Stomach smooth muscle (tissue), 2 donors: ENCODE results near the gene IL22.

ENCODE experiments used
- H3K27ac ChIP-seq: one replicate; pipeline ENCODE4 v1.7.0; 2013; ENCODE audit warnings: mild to moderate bottlenecking, low read length, inconsistent platforms
- H3K27me3 ChIP-seq, 2 donors: one replicate each; pipeline ENCODE4 v1.7.0; 2013; ENCODE audit warnings: low read length in 2 of 2; ENCODE audit not compliant: insufficient read depth in 2 of 2, control insufficient read depth in 1 of 2
- H3K36me3 ChIP-seq, 2 donors: one replicate each; pipeline ENCODE4 v1.7.0; 2013; ENCODE audit warnings: low read length in 2 of 2; ENCODE audit not compliant: control insufficient read depth in 2 of 2, insufficient read depth in 2 of 2
- H3K4me1 ChIP-seq: one replicate; pipeline ENCODE4 v1.7.0; 2013; ENCODE audit warnings: low read length; ENCODE audit not compliant: control insufficient read depth, insufficient read depth
- H3K4me3 ChIP-seq, 2 donors: one replicate each; pipeline ENCODE4 v1.7.0; 2013; ENCODE audit warnings: low read length in 2 of 2
- H3K9ac ChIP-seq, 2 donors: one replicate each; pipeline ENCODE4 v1.7.0; 2013; ENCODE audit warnings: low read length in 2 of 2, mild to moderate bottlenecking in 1 of 2
- H3K9me3 ChIP-seq, 2 donors: one replicate each; pipeline ENCODE4 v1.7.0; 2013; ENCODE audit warnings: low read length in 2 of 2; ENCODE audit not compliant: control insufficient read depth in 2 of 2
- donor health status: healthy.
- donor health status: Pancreatic carcinoma.

Gene IL22

DNA sequence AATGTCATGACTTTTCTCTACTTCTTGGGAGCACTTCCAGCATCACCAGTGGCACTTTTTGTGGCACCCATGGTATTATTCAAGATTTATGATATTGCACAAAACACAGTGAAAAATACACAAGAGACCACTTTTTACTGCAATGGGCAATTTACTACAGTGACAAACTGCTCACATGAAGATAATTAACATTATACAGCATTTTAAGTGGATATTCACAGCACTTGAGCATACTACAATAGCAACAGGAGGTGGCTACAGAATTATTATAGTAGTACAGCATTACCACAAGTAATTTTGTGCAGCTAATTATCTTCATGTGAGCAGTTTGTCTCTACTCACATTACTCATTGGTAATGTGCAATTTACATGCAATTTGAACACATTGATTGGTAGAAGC lies 46.1 kb downstream of the IL22 start:
- no peaks in the 10 kb centered on the region for H3K27me3 ChIP-seq
- no peak overlapping the region for H3K9ac ChIP-seq
- H3K4me3 ChIP-seq: no peak overlapping the region
- H3K9me3 ChIP-seq: no peaks in the 10 kb centered on the region
- no peak overlapping the region for H3K27ac ChIP-seq
- H3K4me1 ChIP-seq: no peaks in the 10 kb centered on the region
- H3K36me3 ChIP-seq: no peaks in the 10 kb centered on the region

DNA sequence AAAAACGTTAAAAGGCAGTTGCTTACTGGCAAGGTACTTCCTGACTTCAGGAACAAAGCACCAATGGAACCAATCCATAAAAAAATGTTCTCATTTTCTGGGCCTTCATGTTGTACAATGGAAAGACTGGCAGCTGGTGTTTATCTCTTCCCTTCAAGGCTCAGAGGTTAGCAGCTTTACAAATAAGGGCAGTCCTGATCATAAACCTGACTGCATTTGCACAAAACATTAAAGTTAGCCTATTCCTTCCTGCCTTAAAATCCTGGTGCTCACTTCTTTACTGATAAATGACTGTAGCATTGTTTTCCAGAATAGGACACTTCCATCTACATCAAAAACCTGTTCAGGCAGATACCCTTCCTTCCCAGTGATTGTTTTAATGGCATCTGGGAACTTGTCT lies 47.0 kb downstream of the IL22 start:
- Histone ChIP-seq H3K36me3 (no peaks in the 10 kb centered on the region), H3K9me3 (no peaks in the 10 kb centered on the region), H3K4me1 (no peaks in the 10 kb centered on the region), H3K27ac (no peak overlapping the region), H3K4me3 (no peak overlapping the region), H3K9ac (no peak overlapping the region), H3K27me3 (no peaks in the 10 kb centered on the region)

DNA sequence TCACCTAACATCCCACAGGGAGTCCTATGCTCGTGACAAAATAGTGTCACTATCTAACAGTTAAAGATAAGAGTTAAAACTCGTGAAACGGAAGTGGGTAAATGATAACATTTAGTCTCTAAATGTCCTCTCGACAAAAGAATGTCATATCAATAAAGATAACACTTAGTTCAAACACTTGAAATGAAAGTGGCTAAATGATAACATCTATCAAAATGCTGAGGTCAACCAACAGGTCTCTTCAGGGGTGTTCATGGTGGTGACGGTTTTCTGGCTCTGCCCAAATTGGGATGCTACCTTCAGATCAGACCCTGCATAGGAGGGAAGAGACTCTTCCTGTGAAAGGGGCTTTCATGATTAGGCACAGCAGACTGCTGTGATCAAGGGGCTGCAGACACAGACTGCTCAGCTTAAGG lies 49.9 kb downstream of the IL22 start:
- Histone ChIP-seq H3K27ac (no peak overlapping the region), H3K27me3 (no peaks in the 10 kb centered on the region), H3K4me3 (no peak overlapping the region), H3K9me3 (no peaks in the 10 kb centered on the region), H3K4me1 (no peaks in the 10 kb centered on the region), H3K36me3 (no peaks in the 10 kb centered on the region), H3K9ac (no peak overlapping the region)

DNA sequence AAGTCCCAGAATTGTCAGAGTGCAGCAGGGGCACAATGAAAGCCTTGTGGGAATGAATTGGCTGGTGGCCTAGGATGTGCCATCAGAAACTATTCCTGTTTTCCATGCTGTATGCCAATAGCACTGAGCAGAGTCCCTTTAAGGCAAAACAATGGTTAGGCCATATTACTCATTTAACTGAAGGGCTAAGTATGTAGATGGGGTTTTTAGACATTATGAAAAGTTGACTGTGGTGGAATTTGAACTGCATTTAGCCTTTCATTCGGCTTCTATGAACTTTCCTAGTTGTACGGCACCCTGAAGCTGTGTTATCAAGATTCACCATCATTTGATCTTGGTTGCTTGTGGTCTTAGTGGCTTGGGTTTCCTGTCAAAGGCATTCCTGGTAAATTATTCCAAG lies 52.5 kb downstream of the IL22 start:
- Histone ChIP-seq H3K27me3 (no peaks in the 10 kb centered on the region), H3K4me1 (no peaks in the 10 kb centered on the region), H3K36me3 (no peaks in the 10 kb centered on the region), H3K9ac (no peak overlapping the region), H3K9me3 (no peaks in the 10 kb centered on the region), H3K27ac (no peak overlapping the region), H3K4me3 (no peak overlapping the region)

DNA sequence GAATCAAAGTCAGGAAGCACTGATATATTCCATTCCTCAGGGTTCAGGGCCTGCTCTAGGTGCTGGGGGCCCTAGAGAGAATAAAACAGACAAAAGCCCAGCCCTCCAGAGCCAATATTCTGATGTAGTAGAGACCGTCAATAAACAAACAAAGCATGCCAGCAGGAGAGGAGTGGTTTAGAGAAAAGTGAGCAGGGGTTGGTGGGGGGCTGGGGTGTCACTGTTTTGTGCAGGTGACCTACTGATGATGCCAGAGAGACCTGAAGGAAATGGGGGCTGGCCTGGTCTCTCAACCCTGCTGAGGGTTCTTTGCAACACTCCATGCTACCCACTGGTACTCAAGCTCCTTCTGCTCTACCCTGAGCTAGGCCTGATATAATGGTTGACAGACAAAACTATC lies 54.3 kb downstream of the IL22 start:
- Histone ChIP-seq H3K9ac (no peak overlapping the region), H3K27me3 (no peaks in the 10 kb centered on the region), H3K27ac (no peak overlapping the region), H3K36me3 (no peaks in the 10 kb centered on the region), H3K4me1 (no peaks in the 10 kb centered on the region), H3K9me3 (no peaks in the 10 kb centered on the region), H3K4me3 (no peak overlapping the region)

DNA sequence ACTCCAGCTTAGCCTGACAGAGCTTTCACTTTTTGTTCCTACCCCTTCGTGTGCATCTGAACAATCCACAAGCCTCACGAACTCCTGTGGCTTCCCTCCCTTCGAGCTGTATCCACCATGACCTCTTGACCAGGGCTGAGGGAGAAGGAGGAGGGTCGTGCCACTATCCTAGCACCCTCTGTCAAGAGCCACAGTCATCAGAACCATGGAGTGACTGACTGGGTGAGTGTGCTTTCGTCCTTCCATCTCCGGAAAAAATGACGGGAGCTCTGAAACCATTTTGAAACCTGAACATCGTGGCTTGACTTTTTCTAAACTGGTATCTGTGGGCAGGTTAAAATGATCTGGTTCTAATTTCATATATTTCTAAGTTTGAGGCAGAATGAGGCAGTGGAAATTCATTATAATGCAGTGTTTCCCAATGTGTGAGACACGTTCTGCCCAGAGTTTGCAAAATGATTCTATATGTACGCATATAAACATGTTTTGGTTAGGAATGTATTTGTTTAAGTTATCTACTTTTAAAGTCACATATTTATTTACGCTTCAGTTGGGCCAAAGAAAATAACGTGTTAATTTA lies 54.8 kb downstream of the IL22 start:
- H3K27me3 ChIP-seq: no peaks in the 10 kb centered on the region
- no peaks in the 10 kb centered on the region for H3K9me3 ChIP-seq
- no peak overlapping the region for H3K27ac ChIP-seq
- H3K36me3 ChIP-seq: no peaks in the 10 kb centered on the region
- no peak overlapping the region for H3K9ac ChIP-seq
- no peaks in the 10 kb centered on the region for H3K4me1 ChIP-seq
- no peak overlapping the region for H3K4me3 ChIP-seq
